ENCODE data around the gene KRTAP25-1.

KRTAP25-1 gene

DNA sequence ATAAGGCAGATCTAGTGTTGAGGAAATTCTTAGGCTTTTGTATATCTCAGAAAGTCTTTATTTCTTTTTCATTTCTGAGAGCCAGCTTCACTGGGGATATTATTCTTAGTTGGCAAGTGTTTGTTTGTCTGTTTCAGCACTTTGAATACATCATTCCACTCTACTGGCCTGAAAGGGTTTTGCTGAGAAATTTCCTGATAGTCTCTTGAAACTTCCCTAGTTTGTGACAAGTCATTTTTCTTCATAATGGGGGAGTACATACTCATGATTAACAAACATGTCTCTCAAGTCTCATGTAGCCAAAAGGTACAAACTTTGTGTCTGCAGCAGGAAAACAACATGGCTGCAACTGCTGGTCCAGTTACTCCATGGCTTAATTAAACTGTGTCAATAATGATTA lies 37.1 kb upstream of the KRTAP25-1 start:
- H3K14ac ChIP-seq (ENCODE audit: low read length): no peak overlapping the region
- no peak overlapping the region for H2BK120ac ChIP-seq (ENCODE audit: insufficient read depth, low read length, poor library complexity)
- no peak overlapping the region for H4K12ac ChIP-seq (ENCODE audit: low read depth, low read length)
- no peak overlapping the region for H2AK5ac ChIP-seq (ENCODE audit: low read length)
- no peak overlapping the region for H3K4me3 ChIP-seq (ENCODE audit: low read depth, low read length)
- H3K4ac ChIP-seq (ENCODE audit: low read depth, low read length): no peak overlapping the region
- H3K18ac ChIP-seq (ENCODE audit: low read length): no peak overlapping the region
- no peak overlapping the region for H2AFZ ChIP-seq (ENCODE audit: insufficient read depth, low read length, poor library complexity)
- no peaks in the 10 kb centered on the region for H3K79me1 ChIP-seq (ENCODE audit: low read length)
- H3K27ac ChIP-seq (ENCODE audit: low read depth, low read length): no peak overlapping the region
- no peak overlapping the region for H3K4me2 ChIP-seq (ENCODE audit: low read length)
- H3K9me3 ChIP-seq (ENCODE audit: insufficient read depth, low read depth, low read length): no peaks in the 10 kb centered on the region
- no peaks in the 10 kb centered on the region for H3K27me3 ChIP-seq (ENCODE audit: insufficient read depth, low read length)
- H3K79me2 ChIP-seq (ENCODE audit: control insufficient read depth, insufficient read depth, low read length, poor library complexity): no peaks in the 10 kb centered on the region
- no peak for DNase-seq
- no peak overlapping the region for H4K91ac ChIP-seq (ENCODE audit: low read depth, low read length)
- no peaks in the 10 kb centered on the region for H3K4me1 ChIP-seq (ENCODE audit: control insufficient read depth in 1 of 2, insufficient read depth in 2 of 2, low read length in 2 of 2)
- no peak overlapping the region for H3K23ac ChIP-seq (ENCODE audit: low read length)
- H2BK5ac ChIP-seq (ENCODE audit: low read depth, low read length, poor library complexity): no peak overlapping the region
- no peaks in the 10 kb centered on the region for H3K36me3 ChIP-seq (ENCODE audit: control insufficient read depth in 1 of 2, insufficient read depth in 2 of 2, low read length in 2 of 2)
- no peak overlapping the region for H3K9ac ChIP-seq (ENCODE audit: low read length)
- H4K8ac ChIP-seq (ENCODE audit: low read depth, low read length): no peak overlapping the region
- no peak overlapping the region for H2BK12ac ChIP-seq (ENCODE audit: low read length)

DNA sequence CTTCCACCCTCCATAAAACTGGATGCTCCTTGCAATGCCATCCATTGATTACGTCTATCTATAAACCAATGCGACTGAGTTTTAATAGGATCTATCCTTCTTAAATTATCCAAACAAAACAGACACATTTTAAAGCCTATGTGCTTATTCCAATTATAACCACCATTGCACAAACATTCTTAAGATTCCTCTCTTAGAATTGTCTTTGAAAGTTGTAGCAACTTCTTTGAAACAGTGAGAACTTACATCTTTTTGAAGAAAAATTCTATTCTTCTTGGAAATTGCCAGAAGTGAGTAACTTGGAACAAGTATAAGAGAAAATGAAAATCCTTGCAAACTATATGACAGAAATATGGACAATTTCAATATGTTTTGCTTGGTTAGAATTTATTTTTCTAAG lies 30.9 kb upstream of the KRTAP25-1 start, which contains the start of gene KRTAP26-1:
KRTAP26-1 (minus strand) TSS at position 101 of the 400 bp plus-strand sequence. CDS start 280 bp downstream, outside the sequence.
- Histone ChIP-seq H2AK5ac (ENCODE audit: low read length) (no peak within 1 kb of the TSS), H4K8ac (ENCODE audit: low read depth, low read length) (no peak within 1 kb of the TSS), H3K4me2 (ENCODE audit: low read length) (no peak within 1 kb of the TSS), H2AFZ (ENCODE audit: insufficient read depth, low read length, poor library complexity) (no peak within 1 kb of the TSS), H3K4me3 (ENCODE audit: low read depth, low read length) (no peak within 1 kb of the TSS), H3K14ac (ENCODE audit: low read length) (no peak within 1 kb of the TSS), H3K4me1 (ENCODE audit: control insufficient read depth in 1 of 2, insufficient read depth in 2 of 2, low read length in 2 of 2) (no peaks in the 10 kb centered on the region), H3K18ac (ENCODE audit: low read length) (no peak within 1 kb of the TSS), H2BK5ac (ENCODE audit: low read depth, low read length, poor library complexity) (no peak within 1 kb of the TSS), H3K23ac (ENCODE audit: low read length) (no peak within 1 kb of the TSS), H2BK120ac (ENCODE audit: insufficient read depth, low read length, poor library complexity) (no peak within 1 kb of the TSS), H3K9me3 (ENCODE audit: insufficient read depth, low read depth, low read length) (no peaks in the 10 kb centered on the region), H3K4ac (ENCODE audit: low read depth, low read length) (no peak within 1 kb of the TSS), H4K12ac (ENCODE audit: low read depth, low read length) (no peak within 1 kb of the TSS), H3K9ac (ENCODE audit: low read length) (no peak within 1 kb of the TSS), H3K27ac (ENCODE audit: low read depth, low read length) (no peak within 1 kb of the TSS), H3K27me3 (ENCODE audit: insufficient read depth, low read length) (no peaks in the 10 kb centered on the region), H3K36me3 (ENCODE audit: control insufficient read depth in 1 of 2, insufficient read depth in 2 of 2, low read length in 2 of 2) (no peaks in the 10 kb centered on the region), H4K91ac (ENCODE audit: low read depth, low read length) (no peak within 1 kb of the TSS), H2BK12ac (ENCODE audit: low read length) (no peak within 1 kb of the TSS), H3K79me1 (ENCODE audit: low read length) (no peaks in the 10 kb centered on the region), H3K79me2 (ENCODE audit: control insufficient read depth, insufficient read depth, low read length, poor library complexity) (no peaks in the 10 kb centered on the region)
- no peak for DNase-seq
- WGBS (ENCODE audit: extremely low coverage, insufficient coverage, insufficient read length): no CpG with 5 or more reads among the region's 2 CpGs

DNA sequence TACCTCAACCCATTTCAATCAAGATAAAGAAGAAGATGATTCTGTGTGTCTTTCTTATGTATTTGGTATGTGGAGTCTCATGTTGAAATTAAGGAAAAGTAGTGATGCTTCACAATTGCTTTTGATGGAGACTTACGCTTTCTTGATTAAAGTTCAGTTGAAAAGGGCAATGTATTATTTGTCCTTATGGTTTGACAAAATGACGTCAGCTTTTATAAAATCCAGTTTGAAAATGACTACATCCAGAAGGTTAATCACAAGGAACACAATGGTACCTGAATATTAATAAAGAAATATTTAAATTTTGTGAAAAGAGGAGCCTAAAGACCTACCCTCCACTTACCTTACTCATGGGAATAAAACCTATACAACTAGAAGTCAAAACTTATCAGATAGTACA lies 26.4 kb upstream of the KRTAP25-1 start:
- Histone ChIP-seq H3K4me2 (ENCODE audit: low read length) (no peak overlapping the region), H3K23ac (ENCODE audit: low read length) (no peak overlapping the region), H3K4me3 (ENCODE audit: low read depth, low read length) (no peak overlapping the region), H3K9me3 (ENCODE audit: insufficient read depth, low read depth, low read length) (no peaks in the 10 kb centered on the region), H2BK12ac (ENCODE audit: low read length) (no peak overlapping the region), H4K8ac (ENCODE audit: low read depth, low read length) (no peak overlapping the region), H2BK5ac (ENCODE audit: low read depth, low read length, poor library complexity) (no peak overlapping the region), H3K36me3 (ENCODE audit: control insufficient read depth in 1 of 2, insufficient read depth in 2 of 2, low read length in 2 of 2) (no peaks in the 10 kb centered on the region), H2AK5ac (ENCODE audit: low read length) (no peak overlapping the region), H4K12ac (ENCODE audit: low read depth, low read length) (no peak overlapping the region), H3K27me3 (ENCODE audit: insufficient read depth, low read length) (no peaks in the 10 kb centered on the region), H3K4me1 (ENCODE audit: control insufficient read depth in 1 of 2, insufficient read depth in 2 of 2, low read length in 2 of 2) (no peaks in the 10 kb centered on the region), H2AFZ (ENCODE audit: insufficient read depth, low read length, poor library complexity) (no peak overlapping the region), H3K27ac (ENCODE audit: low read depth, low read length) (no peak overlapping the region), H3K79me2 (ENCODE audit: control insufficient read depth, insufficient read depth, low read length, poor library complexity) (no peaks in the 10 kb centered on the region), H3K14ac (ENCODE audit: low read length) (no peak overlapping the region), H3K4ac (ENCODE audit: low read depth, low read length) (no peak overlapping the region), H3K18ac (ENCODE audit: low read length) (no peak overlapping the region), H3K79me1 (ENCODE audit: low read length) (no peaks in the 10 kb centered on the region), H4K91ac (ENCODE audit: low read depth, low read length) (no peak overlapping the region), H3K9ac (ENCODE audit: low read length) (no peak overlapping the region), H2BK120ac (ENCODE audit: insufficient read depth, low read length, poor library complexity) (no peak overlapping the region)
- WGBS (ENCODE audit: extremely low coverage, insufficient coverage, insufficient read length): no CpG with 5 or more reads among the region's 2 CpGs
- DNase-seq: no peak

DNA sequence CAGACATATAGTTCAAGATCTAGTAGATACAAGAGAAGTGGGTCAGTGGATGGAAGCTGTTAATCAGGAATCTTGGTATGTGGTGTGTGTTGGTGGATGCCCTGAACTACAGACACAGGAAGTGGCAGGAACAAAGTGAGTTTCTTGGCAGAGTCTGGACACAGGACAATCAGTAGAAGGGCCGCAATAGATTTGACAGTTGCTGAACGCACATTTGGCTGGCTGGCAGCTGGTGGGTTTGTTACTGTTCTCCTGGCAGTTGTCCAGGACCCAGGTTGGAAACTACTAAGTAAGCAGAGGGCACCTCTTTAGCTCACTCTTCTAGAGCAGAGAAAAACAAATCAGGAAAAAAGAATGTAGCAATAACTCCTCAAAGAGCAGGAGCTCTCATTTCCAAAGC lies 17.6 kb upstream of the KRTAP25-1 start:
- H2AK5ac ChIP-seq (ENCODE audit: low read length): no peak overlapping the region
- no peak overlapping the region for H3K4ac ChIP-seq (ENCODE audit: low read depth, low read length)
- no peaks in the 10 kb centered on the region for H3K4me1 ChIP-seq (ENCODE audit: control insufficient read depth in 1 of 2, insufficient read depth in 2 of 2, low read length in 2 of 2)
- no peaks in the 10 kb centered on the region for H3K9me3 ChIP-seq (ENCODE audit: insufficient read depth, low read depth, low read length)
- no peak overlapping the region for H3K14ac ChIP-seq (ENCODE audit: low read length)
- no peak overlapping the region for H2BK120ac ChIP-seq (ENCODE audit: insufficient read depth, low read length, poor library complexity)
- no peak overlapping the region for H4K8ac ChIP-seq (ENCODE audit: low read depth, low read length)
- no peak overlapping the region for H3K4me3 ChIP-seq (ENCODE audit: low read depth, low read length)
- H3K79me2 ChIP-seq (ENCODE audit: control insufficient read depth, insufficient read depth, low read length, poor library complexity): no peaks in the 10 kb centered on the region
- H2BK12ac ChIP-seq (ENCODE audit: low read length): no peak overlapping the region
- no peak overlapping the region for H2BK5ac ChIP-seq (ENCODE audit: low read depth, low read length, poor library complexity)
- H4K91ac ChIP-seq (ENCODE audit: low read depth, low read length): no peak overlapping the region
- H3K4me2 ChIP-seq (ENCODE audit: low read length): no peak overlapping the region
- H3K18ac ChIP-seq (ENCODE audit: low read length): no peak overlapping the region
- H4K12ac ChIP-seq (ENCODE audit: low read depth, low read length): no peak overlapping the region
- peak in 1 of 2 donors; percentile 47 for DNase-seq
- H2AFZ ChIP-seq (ENCODE audit: insufficient read depth, low read length, poor library complexity): no peak overlapping the region
- no peaks in the 10 kb centered on the region for H3K79me1 ChIP-seq (ENCODE audit: low read length)
- no peaks in the 10 kb centered on the region for H3K36me3 ChIP-seq (ENCODE audit: control insufficient read depth in 1 of 2, insufficient read depth in 2 of 2, low read length in 2 of 2)
- no peak overlapping the region for H3K23ac ChIP-seq (ENCODE audit: low read length)
- WGBS (ENCODE audit: extremely low coverage, insufficient coverage, insufficient read length): no CpG with 5 or more reads among the region's 2 CpGs
- H3K9ac ChIP-seq (ENCODE audit: low read length): no peak overlapping the region
- H3K27me3 ChIP-seq (ENCODE audit: insufficient read depth, low read length): no peaks in the 10 kb centered on the region
- no peak overlapping the region for H3K27ac ChIP-seq (ENCODE audit: low read depth, low read length)

Measured in trophoblast cell (in vitro differentiated cells and primary cell).